Nephron progenitor cell (in vitro differentiated cells): ENCODE measurements around the gene EWSR1.
A peak's percentile ranks its signal among the peaks of the same experiment; 100 is the strongest.

Experiments used
- DNase-seq: peaks from one replicate; pipeline ENCODE4 v3.0.0; 2021
- H3K27ac Mint-ChIP-seq: 2 replicates; pipeline ENCODE4 v1.8.0; 2021; ENCODE audit warnings: mild to moderate bottlenecking, moderate library complexity, mixed read lengths
- H3K27me3 Mint-ChIP-seq: 2 replicates; pipeline ENCODE4 v1.8.0; 2021; ENCODE audit warnings: mild to moderate bottlenecking, low read depth, mixed read lengths; ENCODE audit not compliant: poor library complexity
- H3K36me3 Mint-ChIP-seq: 2 replicates; pipeline ENCODE4 v1.8.0; 2021; ENCODE audit warnings: low read depth, mixed read lengths
- H3K4me1 Mint-ChIP-seq: 2 replicates; pipeline ENCODE4 v1.8.0; 2021; ENCODE audit warnings: mixed read lengths
- H3K4me3 Mint-ChIP-seq: 2 replicates; pipeline ENCODE4 v1.8.0; 2021; ENCODE audit warnings: mild to moderate bottlenecking, moderate library complexity, mixed read lengths
- H3K9me3 Mint-ChIP-seq: 2 replicates; pipeline ENCODE4 v1.8.0; 2021; ENCODE audit warnings: mild to moderate bottlenecking, moderate library complexity, mixed read lengths
- CTCF ChIP-seq: fragments of 200-600 bp; sonication (generic); IDR thresholded peaks from 2 replicates; pipeline ENCODE4 v1.5.0; 2021; ENCODE audit warnings: antibody characterized with exemption

The EWSR1 gene

GRCh38 chr22:29272624-29273023 lies 4.6 kb downstream of the EWSR1 start:
- H3K4me3 Mint-ChIP-seq, result no peak overlapping the region
- peaks cover 71% of the 10 kb centered on the region for H3K4me1 Mint-ChIP-seq
- no peaks in the 10 kb centered on the region for H3K9me3 Mint-ChIP-seq
- no peak for DNase-seq
- no peak overlapping the region for H3K27ac Mint-ChIP-seq
- H3K27me3 Mint-ChIP-seq, result peaks cover 5% of the 10 kb centered on the region
- no peak for TF ChIP-seq CTCF
- peaks cover 79% of the 10 kb centered on the region for H3K36me3 Mint-ChIP-seq

GRCh38 chr22:29275167-29275566 lies 7.1 kb downstream of the EWSR1 start:
- peaks cover 52% of the 10 kb centered on the region for H3K4me1 Mint-ChIP-seq
- H3K9me3 Mint-ChIP-seq, result no peaks in the 10 kb centered on the region
- H3K36me3 Mint-ChIP-seq, result peaks cover 95% of the 10 kb centered on the region
- H3K4me3 Mint-ChIP-seq, result no peak overlapping the region
- H3K27me3 Mint-ChIP-seq, result no peaks in the 10 kb centered on the region
- H3K27ac Mint-ChIP-seq, result no peak overlapping the region
- DNase-seq, result no peak
- TF ChIP-seq CTCF, result no peak

GRCh38 chr22:29275819-29276565 lies 7.9 kb downstream of the EWSR1 start:
- H3K4me3 Mint-ChIP-seq, result no peak overlapping the region
- no peak for TF ChIP-seq CTCF
- H3K4me1 Mint-ChIP-seq, result peaks cover 44% of the 10 kb centered on the region
- no peak for DNase-seq
- no peaks in the 10 kb centered on the region for H3K27me3 Mint-ChIP-seq
- H3K36me3 Mint-ChIP-seq, result peaks cover 96% of the 10 kb centered on the region
- H3K27ac Mint-ChIP-seq, result peak overlapping the region; percentile 55
- no peaks in the 10 kb centered on the region for H3K9me3 Mint-ChIP-seq

- peaks cover 25% of the 10 kb centered on the region for H3K4me1 Mint-ChIP-seq
- no peaks in the 10 kb centered on the region for H3K27me3 Mint-ChIP-seq
These were observed 9.9 kb downstream of the EWSR1 start for GRCh38 chr22:29277927-29278326.

GRCh38 chr22:29284196-29284595 lies 16.1 kb downstream of the EWSR1 start:
- no peak for TF ChIP-seq CTCF
- H3K4me1 Mint-ChIP-seq, result no peaks in the 10 kb centered on the region
- DNase-seq, result no peak
- H3K27me3 Mint-ChIP-seq, result no peaks in the 10 kb centered on the region
- H3K27ac Mint-ChIP-seq, result peak overlapping the region; percentile 74
- no peak overlapping the region for H3K4me3 Mint-ChIP-seq
- H3K36me3 Mint-ChIP-seq, result peaks cover 94% of the 10 kb centered on the region
- H3K9me3 Mint-ChIP-seq, result no peaks in the 10 kb centered on the region

More at GRCh38 chr22:29277927-29278326, 9.9 kb downstream of the EWSR1 start:
- no peak for DNase-seq
- no peak for TF ChIP-seq CTCF
- no peak overlapping the region for H3K4me3 Mint-ChIP-seq
- H3K27ac Mint-ChIP-seq, result peak overlapping the region; percentile 52
- no peaks in the 10 kb centered on the region for H3K9me3 Mint-ChIP-seq
- H3K36me3 Mint-ChIP-seq, result peaks cover 100% of the 10 kb centered on the region

- no peak for TF ChIP-seq CTCF
- no peak overlapping the region for H3K4me3 Mint-ChIP-seq
- no peak overlapping the region for H3K27ac Mint-ChIP-seq
- DNase-seq, result no peak
- no peaks in the 10 kb centered on the region for H3K27me3 Mint-ChIP-seq
- peaks cover 92% of the 10 kb centered on the region for H3K36me3 Mint-ChIP-seq
- no peaks in the 10 kb centered on the region for H3K4me1 Mint-ChIP-seq
- no peaks in the 10 kb centered on the region for H3K9me3 Mint-ChIP-seq
These were observed 20.8 kb downstream of the EWSR1 start for GRCh38 chr22:29288837-29289236.
